SH-SY5Y (cell line): ENCODE results near the gene ADAMTS1.

Experiments
- GATA2 ChIP-seq: IDR thresholded peaks from 2 replicates; pipeline ENCODE4 v1.6.1; 2011; ENCODE audit warnings: mild to moderate bottlenecking, low read depth, low read length
- GATA3 ChIP-seq: IDR thresholded peaks from 2 replicates; pipeline ENCODE4 v1.6.1; 2011; ENCODE audit warnings: low read depth, mild to moderate bottlenecking, low read length, moderate library complexity

The ADAMTS1 gene

GRCh38 chr21:26835027-26835713, 10.0 kb downstream of the ADAMTS1 start:
- TF ChIP-seq GATA3 (no peak), GATA2 (no peak)

GRCh38 chr21:26834181-26834905, 10.9 kb downstream of the ADAMTS1 start:
- TF ChIP-seq GATA2 = no peak
- peak; percentile 37; the same call in 1 of the 2 replicates for TF ChIP-seq GATA3

GRCh38 chr21:26833460-26833939, 11.7 kb downstream of the ADAMTS1 start:
- TF ChIP-seq GATA2 (no peak), GATA3 (no peak)

- no peak for TF ChIP-seq GATA3
- no peak for TF ChIP-seq GATA2
These were observed 12.2 kb downstream of the ADAMTS1 start for GRCh38 chr21:26833011-26833410.

- TF ChIP-seq GATA2 = no peak
- no peak for TF ChIP-seq GATA3
These were observed 12.7 kb downstream of the ADAMTS1 start for GRCh38 chr21:26832546-26832945.

GRCh38 chr21:26826801-26827200, 18.4 kb downstream of the ADAMTS1 start:
- TF ChIP-seq GATA3 (no peak), GATA2 (no peak)

GRCh38 chr21:26820509-26820908, 24.7 kb downstream of the ADAMTS1 start:
- no peak for TF ChIP-seq GATA3
- TF ChIP-seq GATA2 = no peak

GRCh38 chr21:26819740-26820324, 25.4 kb downstream of the ADAMTS1 start:
- no peak for TF ChIP-seq GATA2

- TF ChIP-seq GATA2 (no peak), GATA3 (no peak)
These were observed 26.3 kb downstream of the ADAMTS1 start for GRCh38 chr21:26818906-26819305.

GRCh38 chr21:26815197-26815596, 30.0 kb downstream of the ADAMTS1 start:
- TF ChIP-seq GATA2 = no peak
- no peak for TF ChIP-seq GATA3

- TF ChIP-seq GATA3 (no peak), GATA2 (no peak)
These were observed 30.8 kb downstream of the ADAMTS1 start for GRCh38 chr21:26814386-26814785.

GRCh38 chr21:26813426-26813998, 31.7 kb downstream of the ADAMTS1 start:
- TF ChIP-seq GATA2 (no peak), GATA3 (no peak)

- TF ChIP-seq GATA2 (no peak), GATA3 (no peak)
These were observed 33.0 kb downstream of the ADAMTS1 start for GRCh38 chr21:26812173-26812572.

GRCh38 chr21:26811482-26811881, 33.7 kb downstream of the ADAMTS1 start:
- TF ChIP-seq GATA2 (no peak), GATA3 (no peak)
